ENCODE measurements around the gene VPS9D1.
"Not testable (repeated sequence)": the region's sequence is repeated elsewhere in the genome, so short reads cannot be mapped to it uniquely, and the experiment has no call there.

The VPS9D1 gene

GRCh38 chr16:89664238-89664637, 56.5 kb downstream of the VPS9D1 start:
- DNase-seq (ENCODE audit: low spot score): not testable (repeated sequence)

GRCh38 chr16:89661215-89661614, 59.5 kb downstream of the VPS9D1 start:
- DNase-seq (ENCODE audit: low spot score): no peak

GRCh38 chr16:89660146-89660545, 60.6 kb downstream of the VPS9D1 start:
- DNase-seq (ENCODE audit: low spot score): no peak

GRCh38 chr16:89658221-89658879, 62.3 kb downstream of the VPS9D1 start:
- no peak for DNase-seq (ENCODE audit: low spot score)

GRCh38 chr16:89657442-89658220, 63.1 kb downstream of the VPS9D1 start, which contains the start of the genes CHMP1A and SPATA33:
CHMP1A (minus strand) TSS chr16:89657708; CDS start chr16:89657588, 120 bp downstream.
SPATA33 (plus strand) TSS chr16:89657836; CDS start chr16:89657912, 76 bp downstream.
- DNase-seq (ENCODE audit: low spot score): peak; percentile 78

Measured in cerebellar cortex (tissue), 1 donor.